GM21737 (cell line): ENCODE data around the gene BRCA1.
"Not testable (repeated sequence)": the region's sequence is repeated elsewhere in the genome, so short reads cannot be mapped to it uniquely, and the experiment has no call there.

Source experiments
- ATAC-seq: cut with Tn5 transposase; IDR thresholded peaks from one replicate; pipeline ENCODE4 v1.9.1; 2021; ENCODE audit warnings: mild to moderate bottlenecking, moderate library complexity; ENCODE audit not compliant: unreplicated experiment

The BRCA1 gene

GRCh38 chr17:43125133-43125966 is at the start of gene BRCA1:
Gene BRCA1 (minus strand): TSS chr17:43125364. CDS start chr17:43124096, 1,268 bp downstream.
- ATAC-seq: peak; percentile 94

GRCh38 chr17:43171586-43172487 is 46.7 kb upstream of the BRCA1 start:
- no peak for ATAC-seq

GRCh38 chr17:43170766-43171585 is 45.8 kb upstream of the BRCA1 start, which contains the start of gene NBR1:
Gene NBR1 (plus strand): TSS chr17:43171214. CDS start chr17:43175800, 4,586 bp downstream.
- peak; percentile 78 for ATAC-seq

- ATAC-seq: peak; percentile 67
Measured at GRCh38 chr17:43170140-43170765, 45.1 kb upstream of the BRCA1 start.

GRCh38 chr17:43169561-43170139 is 44.5 kb upstream of the BRCA1 start:
- ATAC-seq: peak; percentile 16

GRCh38 chr17:43165971-43166370 is 40.8 kb upstream of the BRCA1 start:
- not testable (repeated sequence) for ATAC-seq

- not testable (repeated sequence) for ATAC-seq
Measured at GRCh38 chr17:43159957-43160356, 34.8 kb upstream of the BRCA1 start.

- ATAC-seq: not testable (repeated sequence)
Measured at GRCh38 chr17:43159232-43159631, 34.1 kb upstream of the BRCA1 start.

- ATAC-seq: no peak
Measured at GRCh38 chr17:43155666-43156065, 30.5 kb upstream of the BRCA1 start.

GRCh38 chr17:43153197-43153835 is 28.2 kb upstream of the BRCA1 start:
- not testable (repeated sequence) for ATAC-seq

- ATAC-seq: no peak
Measured at GRCh38 chr17:43151880-43152456, 26.8 kb upstream of the BRCA1 start.

- no peak for ATAC-seq
Measured at GRCh38 chr17:43146649-43147048, 21.5 kb upstream of the BRCA1 start.

- no peak for ATAC-seq
Measured at GRCh38 chr17:43143201-43143600, 18.0 kb upstream of the BRCA1 start.

- no peak for ATAC-seq
Measured at GRCh38 chr17:43142153-43142552, 17.0 kb upstream of the BRCA1 start.

- no peak for ATAC-seq
Measured at GRCh38 chr17:43140396-43141332, 15.5 kb upstream of the BRCA1 start.

- not testable (repeated sequence) for ATAC-seq
Measured at GRCh38 chr17:43138531-43138930, 13.4 kb upstream of the BRCA1 start.

GRCh38 chr17:43136574-43136973 is 11.4 kb upstream of the BRCA1 start:
- not testable (repeated sequence) for ATAC-seq

GRCh38 chr17:43135454-43135819 is 10.3 kb upstream of the BRCA1 start:
- ATAC-seq: no peak
